DMS153 treated with DMSO at 0.1 percent for 48 hours (cell line): Measurements from ENCODE around the gene SLC37A2.
A peak's percentile ranks its signal among the peaks of the same experiment; 100 is the strongest.
"Not testable (repeated sequence)": the region's sequence is repeated elsewhere in the genome, so short reads cannot be mapped to it uniquely, and the experiment has no call there.

ENCODE experiments used
- DNase-seq: peaks from one replicate; lab custom pipeline; 2025; ENCODE audit not compliant: unreplicated experiment; lab: John Stamatoyannopoulos, UW

The SLC37A2 gene

DNA sequence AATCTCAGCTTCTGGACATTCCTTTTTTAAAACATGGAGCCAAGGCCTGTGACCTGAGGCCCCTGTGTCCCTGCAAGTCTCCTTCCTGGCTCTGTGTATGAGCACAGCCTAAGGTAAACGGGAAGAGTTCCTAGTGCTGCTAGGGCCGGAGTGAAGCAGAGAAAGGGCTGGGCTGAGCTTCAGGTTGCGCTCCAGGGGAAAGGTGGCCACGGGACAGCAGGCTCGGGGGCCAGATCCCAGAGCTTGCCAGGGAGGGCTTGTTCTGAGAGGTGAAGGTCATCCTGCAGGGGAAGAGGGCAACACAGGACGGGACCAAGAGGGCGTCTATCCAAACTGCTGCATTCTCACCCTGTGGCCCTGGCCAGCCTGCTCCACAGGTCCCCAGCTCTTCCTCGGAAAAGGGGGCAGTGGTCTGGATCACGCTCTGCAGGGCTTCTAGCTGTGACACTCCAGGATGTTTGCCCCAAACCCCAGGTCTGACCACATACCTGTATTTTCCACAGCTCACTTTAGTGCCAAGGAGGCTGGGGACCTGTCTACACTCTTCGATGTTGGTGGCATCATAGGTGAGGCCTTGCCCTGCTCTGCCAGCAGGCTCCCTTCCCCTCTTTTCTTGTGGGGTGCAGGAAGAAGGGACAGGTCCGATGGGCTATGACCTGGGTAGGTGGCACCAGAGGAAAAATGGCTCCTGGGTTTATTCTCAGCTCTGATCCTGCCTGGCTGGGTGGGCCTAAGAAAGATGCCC is 20.4 kb downstream of the SLC37A2 start:
- DNase-seq = no peak

DNA sequence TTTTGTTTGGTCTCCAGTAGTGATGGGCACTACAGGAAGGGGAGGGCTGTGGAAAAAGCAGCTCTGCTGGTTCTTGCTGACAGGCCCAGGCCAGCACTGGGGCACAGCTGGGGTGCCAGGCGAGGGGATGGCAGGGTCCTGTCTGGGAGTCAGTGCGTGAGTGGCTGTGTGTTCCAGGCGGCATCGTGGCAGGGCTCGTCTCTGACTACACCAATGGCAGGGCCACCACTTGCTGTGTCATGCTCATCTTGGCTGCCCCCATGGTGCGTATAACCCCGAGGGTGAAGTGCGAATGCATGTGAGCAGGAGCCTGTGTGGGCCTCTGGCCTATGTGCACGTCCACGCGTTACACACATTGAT is 20.9 kb downstream of the SLC37A2 start:
- DNase-seq = no peak

DNA sequence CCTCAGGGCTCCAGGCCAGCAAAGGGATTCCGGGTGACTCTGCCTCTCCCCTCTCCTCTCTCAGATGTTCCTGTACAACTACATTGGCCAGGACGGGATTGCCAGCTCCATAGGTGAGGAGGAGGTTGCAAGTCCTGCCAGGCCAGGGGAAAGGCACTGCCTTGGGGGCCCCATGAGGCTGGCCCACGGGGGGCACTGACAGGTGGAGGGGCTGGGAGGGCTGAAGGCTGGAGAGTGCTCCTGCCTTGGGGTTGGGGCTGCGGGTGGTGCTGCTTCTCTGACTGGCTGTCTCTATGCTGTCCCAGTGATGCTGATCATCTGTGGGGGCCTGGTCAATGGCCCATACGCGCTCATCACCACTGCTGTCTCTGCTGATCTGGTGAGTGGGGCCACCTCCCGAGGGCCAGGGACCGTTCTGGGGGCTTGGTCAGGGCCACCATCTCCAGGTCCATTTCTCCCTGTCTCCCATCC is 21.7 kb downstream of the SLC37A2 start:
- DNase-seq = no peak

DNA sequence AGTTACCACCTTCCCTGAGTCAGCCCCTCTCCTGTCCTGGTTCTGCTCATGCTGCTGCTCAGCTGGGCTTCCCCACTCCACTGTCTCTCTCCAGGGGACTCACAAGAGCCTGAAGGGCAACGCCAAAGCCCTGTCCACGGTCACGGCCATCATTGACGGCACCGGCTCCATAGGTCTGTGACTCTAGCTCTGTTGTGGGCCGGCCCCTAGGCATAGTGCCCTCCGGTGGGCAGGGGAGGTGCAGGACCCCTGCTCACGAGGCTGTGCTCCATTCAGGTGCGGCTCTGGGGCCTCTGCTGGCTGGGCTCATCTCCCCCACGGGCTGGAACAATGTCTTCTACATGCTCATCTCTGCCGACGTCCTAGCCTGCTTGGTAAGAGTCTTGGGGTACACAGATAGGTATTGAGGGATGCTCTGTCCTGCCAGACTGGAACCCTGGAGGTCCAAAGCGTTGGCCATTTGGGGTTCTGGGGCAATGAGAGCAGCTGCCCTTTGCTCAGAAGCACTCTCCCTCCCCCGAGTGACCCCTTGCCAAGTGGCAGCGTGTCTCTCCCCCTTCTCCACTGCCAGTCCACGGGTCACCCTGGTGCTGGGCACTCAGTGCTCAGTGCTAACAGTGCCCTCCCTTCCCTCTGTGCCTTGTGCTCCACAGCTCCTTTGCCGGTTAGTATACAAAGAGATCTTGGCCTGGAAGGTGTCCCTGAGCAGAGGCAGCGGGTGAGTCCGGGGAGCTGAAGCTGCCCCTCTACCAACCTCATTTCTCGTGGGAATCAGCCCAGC is 22.4 kb downstream of the SLC37A2 start:
- no peak for DNase-seq

DNA sequence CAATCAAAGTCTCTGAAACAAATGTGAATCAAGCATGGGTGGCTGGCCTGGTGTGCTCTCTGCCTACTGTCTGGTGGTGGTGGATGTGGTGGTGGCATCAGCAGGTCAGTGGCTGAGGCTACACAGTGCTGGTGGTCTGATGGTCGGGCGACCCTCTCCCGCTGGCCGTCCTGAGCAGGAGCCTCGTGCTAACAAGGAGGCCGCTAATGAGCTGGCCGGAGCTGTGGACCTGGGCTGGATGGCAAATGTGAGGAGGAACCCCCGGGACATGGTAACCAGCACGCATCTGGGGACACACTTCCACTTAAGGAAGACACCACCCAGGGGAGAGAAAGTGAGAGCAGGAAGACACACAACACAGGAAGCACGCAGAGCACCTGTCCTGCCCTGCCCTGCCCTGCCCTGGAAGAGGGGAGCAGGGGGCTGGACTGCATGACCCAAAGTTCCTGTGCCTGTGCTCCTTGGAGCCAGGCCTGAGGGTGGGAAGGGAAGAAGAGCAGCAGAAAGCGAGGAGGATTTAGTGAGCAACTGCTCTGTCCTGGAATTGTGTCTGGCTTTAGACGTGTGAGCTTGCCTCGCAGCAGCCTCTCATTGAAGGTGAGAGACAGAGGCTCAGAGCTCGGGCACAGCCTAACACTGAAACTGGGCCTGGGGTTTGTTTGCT is 23.7 kb downstream of the SLC37A2 start:
- no peak for DNase-seq

DNA sequence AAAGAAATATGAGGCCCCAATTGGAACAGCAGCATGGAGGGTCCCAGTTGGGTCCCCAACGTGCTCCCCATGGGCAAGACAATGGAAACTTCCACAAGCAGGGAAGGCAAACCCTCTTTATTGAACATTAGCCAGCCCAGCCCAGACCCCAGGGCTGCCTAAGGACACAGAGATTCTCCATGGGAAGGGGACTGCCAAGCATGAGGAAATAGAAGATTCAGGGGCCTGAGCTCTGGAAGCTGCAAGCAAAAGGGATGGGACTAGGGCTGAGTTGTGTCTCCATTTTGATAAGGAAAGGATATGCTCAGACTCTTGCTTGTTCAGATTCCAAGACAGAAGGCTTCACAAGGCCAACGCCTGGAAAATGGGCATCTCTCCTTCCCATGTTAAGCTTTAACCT is 25.0 kb downstream of the SLC37A2 start:
- no peak for DNase-seq

DNA sequence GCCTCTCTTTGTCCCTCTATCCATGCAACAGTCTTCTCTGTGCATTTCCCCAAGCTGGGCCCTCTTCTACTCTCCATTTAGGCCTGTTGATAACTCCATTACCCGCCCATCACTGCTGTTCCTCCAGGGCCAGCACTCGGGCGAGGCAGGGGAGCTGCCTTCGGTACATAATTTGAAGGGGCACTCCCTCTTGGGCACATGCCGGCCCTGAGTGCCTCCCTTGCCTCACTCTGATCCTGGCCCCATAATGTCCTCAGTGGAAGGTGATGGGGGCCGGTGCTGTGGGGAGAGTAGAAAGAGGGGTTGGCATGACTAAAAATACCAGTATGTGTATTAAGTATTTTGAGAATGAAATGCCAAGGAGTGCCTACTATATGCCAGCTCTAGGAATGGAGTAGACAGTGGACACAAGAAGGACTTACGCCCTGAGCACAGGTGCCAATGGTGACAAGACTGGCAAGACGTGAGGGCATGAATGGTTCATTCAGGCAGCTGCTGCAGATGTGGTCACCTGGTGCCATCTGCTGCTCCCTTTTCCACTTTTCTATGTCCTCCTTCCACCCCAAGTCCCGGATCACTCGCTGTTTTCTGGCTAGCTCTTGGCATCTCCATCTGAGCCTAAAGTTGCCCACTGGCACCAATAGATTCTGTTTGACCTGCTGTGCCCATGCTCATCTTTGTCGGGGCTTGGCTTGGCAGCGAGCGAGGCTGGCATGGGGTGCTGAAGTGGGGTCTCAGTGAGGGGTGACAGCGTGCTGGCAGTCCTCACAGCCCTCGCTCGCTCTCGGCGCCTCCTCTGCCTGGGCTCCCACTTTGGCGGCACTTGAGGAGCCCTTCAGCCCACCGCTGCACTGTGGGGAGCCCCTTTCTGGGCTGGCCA is 25.7 kb downstream of the SLC37A2 start:
- DNase-seq = no peak

DNA sequence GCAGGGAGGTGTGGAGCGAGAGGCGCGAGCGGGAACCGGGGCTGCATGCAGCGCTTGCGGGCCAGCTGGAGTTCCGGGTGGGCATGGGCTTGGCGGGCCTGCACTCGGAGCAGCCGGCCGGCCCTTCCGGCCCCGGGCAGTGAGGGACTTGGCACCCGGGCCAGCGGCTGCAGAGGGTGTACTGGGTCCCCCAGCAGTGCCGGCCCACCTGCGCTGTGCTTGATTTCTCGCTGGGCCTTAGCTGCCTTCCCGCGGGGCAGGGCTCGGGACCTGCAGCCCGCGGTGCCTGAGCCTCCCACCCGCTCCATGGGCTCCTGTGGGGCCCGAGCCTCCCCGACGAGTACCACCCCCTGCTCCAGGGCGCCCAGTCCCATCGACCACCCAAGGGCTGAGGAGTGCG is 26.4 kb downstream of the SLC37A2 start:
- not testable (repeated sequence) for DNase-seq

DNA sequence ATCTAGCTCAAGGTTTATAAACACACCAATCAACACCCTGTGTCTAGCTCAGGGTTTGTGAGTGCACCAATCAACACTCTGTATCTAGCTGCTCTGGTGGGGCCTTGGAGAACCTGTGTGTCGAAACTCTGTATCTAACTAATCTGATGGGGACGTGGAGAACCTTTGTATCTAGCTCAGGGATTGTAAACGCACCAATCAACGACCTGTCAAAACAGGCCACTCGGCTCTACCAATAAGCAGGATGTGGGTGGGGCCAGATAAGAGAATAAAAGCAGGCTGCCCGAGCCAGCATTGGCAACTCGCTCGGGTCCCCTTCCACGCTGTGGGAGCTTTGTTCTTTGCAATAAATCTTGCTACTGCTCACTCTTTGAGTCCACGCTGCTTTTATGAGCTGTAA is 27.0 kb downstream of the SLC37A2 start:
- not testable (repeated sequence) for DNase-seq

DNA sequence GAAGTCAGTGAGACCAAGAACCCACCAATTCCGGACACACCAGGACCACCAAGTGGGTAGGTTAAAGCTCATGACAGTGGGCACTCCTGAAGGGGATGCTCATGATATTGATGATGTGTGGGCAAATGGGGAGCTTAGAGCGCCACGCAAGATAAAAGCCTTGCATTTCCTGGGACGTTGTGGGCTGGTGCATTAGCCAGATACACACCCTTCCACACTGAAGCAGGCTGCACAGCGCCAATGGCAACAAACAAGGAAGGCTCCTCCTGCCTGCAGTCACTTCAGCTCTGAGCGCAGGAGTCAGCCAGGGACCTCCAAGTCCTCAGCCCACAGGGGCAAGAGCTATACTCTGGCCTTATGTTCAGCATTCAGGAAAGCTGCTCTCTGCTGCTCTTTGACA is 27.7 kb downstream of the SLC37A2 start:
- DNase-seq = no peak

DNA sequence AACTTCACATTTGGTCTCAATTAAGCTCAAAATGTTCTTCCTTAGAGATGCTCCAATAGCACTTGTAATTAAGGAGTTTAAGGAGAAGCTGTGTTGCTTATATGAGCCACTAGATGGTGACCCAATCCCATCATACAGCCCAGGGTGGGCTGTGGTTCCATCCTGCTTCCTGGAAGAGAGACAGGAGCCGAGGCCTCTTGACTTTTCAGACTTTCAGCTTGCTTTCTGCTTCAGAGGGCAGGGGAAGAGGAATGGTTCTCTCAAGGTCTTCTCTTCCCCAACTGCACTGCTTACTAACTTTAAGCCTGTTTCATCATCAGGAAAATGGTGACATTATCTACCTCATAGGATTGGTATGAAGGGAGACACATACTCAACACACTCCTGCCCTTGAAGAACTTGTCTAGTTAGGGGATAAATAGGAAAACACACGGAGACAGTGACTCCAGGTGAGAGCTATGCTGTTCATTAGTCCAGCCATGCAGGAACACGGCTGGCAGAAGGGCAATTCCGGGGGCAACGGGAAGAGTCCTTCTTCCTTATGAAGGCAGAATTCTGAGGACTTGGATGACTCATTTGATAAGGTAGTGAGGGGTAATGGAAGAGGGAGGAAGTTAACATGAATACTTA is 28.3 kb downstream of the SLC37A2 start:
- DNase-seq = peak; percentile 16

DNA sequence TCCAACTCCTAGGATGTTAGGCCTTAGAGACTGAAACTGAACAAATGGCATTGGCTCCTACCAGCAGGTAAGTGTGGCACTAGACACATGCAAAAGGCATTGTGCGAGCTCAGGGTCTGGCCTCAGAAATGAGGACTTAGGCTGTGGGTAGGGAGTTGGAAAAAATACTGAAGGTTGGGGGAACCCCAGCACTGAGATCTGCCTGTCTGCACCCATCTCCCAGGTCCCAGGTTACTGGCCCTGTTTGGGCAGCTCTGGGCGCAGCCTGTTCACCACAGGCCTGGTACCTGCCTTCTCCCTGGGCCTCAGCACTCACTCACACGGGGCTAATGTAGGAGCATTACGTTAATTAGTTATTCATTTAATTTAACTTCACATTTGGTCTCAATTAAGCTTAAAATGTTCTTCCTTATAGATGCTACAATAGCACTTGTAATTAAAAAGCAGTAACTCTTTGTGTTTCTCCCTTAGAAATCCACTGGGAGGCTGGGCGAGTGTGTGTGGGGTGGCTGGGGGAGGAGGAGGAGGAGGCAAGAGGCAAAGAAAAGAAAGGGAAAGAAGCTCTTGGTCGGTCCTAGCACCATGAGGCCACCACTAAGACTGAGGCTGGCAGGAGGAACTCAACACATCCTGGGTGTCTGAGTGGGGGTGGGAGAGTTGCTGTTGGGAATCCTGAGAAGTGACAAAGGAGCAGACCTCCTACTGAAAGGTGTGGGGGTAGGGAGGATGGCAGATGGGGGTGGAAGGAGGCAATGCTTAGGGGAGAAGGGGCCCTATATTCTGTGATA is 29.0 kb downstream of the SLC37A2 start:
- DNase-seq = no peak

DNA sequence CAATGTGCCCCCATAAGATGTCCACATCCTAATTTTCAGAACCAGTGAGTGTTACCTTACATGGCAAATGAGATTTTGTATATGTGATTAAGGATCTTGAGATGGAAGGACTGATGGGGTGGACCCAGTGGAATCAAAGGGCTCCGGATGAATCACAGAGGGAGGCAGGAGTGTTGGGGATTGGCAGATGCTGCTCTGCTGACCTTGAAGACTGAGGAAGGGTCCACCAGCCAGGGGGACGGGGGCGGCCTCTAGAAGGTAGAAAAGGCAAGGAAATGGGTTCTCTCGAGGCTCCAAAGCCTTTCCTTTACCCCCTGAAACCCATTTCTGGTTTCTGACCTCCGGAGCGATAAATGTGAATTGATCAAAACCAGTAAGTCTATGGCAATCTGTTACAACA is 29.6 kb downstream of the SLC37A2 start:
- no peak for DNase-seq

DNA sequence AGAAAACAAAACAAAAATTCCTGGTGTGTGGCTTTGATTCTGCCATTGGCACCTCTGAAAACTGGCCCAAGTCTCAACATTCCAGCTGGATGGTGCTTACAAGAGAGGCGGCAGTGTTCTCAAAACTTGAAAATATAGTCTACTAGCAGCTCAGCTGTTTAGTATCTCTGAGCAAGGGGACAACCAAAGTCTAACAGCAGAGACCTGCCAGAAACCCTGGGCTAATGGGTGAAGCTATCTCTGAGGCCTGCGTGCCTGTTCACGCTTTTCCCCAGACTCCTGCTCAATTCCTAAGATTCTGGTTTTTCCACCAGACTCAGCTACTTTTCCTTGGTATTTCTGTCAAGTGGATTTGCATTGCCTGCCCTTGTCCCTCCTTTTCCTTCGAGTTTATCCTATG is 30.4 kb downstream of the SLC37A2 start:
- no peak for DNase-seq

DNA sequence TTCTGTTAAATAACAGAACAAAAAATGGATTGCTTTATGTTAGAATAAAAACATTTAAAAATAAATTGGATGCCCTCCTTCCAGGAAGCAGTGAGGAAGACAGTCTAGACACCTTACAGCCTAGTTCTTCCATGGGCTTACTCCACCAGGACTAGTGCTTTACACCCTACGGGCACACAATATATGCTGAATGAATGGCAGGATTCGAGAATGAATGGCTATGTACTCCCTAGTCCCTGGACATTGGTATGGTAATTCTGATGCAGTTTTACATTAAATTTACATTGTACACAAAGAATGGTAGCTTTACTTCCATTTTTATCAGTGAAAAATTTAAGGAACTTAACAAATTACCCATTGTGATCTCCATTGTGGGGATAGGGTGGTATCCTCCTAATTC is 31.6 kb downstream of the SLC37A2 start:
- no peak for DNase-seq

DNA sequence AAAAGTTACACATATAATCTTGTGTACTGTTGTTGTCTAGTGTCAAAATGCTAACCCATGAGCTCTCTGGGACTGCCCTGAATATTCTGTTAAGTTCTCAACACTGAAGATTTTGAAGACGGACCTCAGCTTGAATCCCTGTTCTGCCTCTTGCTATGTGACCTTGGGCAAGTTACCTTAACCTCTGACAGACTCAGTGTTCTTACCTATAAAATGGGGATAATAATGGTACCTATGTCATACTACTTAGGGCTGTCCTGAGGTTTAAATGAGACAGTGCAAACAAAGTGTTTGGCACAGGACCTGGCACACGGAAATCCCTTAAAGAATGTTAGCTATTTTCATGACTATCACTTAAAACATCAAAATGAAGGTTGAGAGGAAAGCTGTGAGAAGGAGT is 37.0 kb downstream of the SLC37A2 start:
- no peak for DNase-seq

DNA sequence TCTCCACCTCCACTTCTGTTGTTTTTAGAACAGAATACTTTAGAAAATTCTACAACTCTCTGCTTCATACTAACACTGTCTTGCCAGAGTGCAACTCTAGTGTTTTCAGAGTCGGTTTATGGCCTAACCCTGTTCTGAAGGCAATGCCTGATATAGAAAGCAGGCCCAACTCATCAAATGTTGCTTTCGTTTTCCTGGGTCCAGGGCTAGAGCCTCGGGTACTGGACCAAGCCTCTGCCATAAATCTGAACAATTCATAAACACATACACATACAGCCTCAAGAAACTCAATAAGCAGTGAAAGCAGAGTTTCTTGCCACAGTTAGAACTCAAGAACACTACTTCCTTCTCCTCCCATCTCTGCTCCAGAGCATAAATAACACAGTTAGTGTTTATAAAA is 38.5 kb downstream of the SLC37A2 start:
- no peak for DNase-seq

DNA sequence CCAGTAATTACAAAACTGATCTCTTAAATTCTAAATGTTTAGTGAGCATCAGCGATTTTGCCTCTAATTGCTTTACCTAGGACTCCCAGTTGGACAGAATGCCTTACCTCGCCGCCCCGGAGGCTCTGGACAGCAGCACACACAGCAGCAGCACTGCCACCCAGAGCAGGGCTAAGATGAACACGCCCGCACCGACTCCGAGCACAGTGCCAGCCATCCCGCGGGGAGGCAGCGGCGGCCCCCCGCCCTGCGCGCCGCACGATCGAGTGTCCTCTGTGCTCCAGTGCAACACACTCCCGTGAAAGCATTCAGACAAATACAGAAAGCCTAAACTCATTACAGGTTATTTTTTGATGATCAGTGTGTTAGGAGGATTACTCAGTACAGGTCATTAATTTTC is 38.9 kb downstream of the SLC37A2 start:
- DNase-seq = no peak

DNA sequence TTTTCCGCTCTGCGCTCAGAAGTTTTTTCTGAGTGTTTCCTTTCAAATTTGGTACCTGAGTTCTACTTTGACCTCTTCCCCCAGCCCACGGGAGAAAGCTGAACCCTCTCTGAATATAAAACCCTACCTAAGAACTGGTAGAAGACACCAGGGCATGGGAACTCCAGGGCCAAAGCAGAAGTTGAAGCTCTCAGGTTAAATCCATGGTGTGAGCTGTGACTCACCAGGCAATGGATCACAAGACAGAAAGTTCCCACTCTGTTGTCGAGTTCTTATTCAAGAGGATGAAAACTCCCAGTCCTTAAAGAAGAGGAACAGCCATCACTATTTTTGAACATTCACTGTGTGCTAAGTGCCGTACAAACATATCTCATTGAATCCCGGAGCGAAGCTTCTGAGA is 39.4 kb downstream of the SLC37A2 start:
- no peak for DNase-seq

DNA sequence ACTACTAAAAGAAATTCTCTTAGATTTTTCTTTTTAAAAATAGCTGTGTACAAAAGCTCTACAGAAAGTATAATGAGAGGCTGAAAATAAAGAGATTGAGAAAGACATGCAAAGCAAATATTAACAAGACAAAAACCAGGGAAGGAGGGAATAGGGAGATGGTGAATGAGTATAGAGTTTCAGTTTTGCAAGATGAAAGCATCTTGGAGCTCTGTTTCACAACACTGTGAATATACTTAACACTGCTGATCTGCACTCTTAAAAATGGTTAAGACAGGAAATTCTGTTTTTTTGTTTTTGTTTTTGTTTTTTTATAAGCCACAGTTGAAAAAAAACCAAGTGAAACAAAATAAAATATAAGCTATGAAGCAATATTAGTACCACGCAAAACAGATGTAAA is 42.8 kb downstream of the SLC37A2 start:
- DNase-seq = no peak
